Stimulated activated CD8-positive, alpha-beta memory T cell treated with anti-CD3 and anti-CD28 coated beads, Interleukin-12 subunit alpha, Interleukin-12 subunit beta, amount 100 ng/mL, for 24 hours (primary cell): ENCODE data around the gene SRGAP2C.
"Not testable (repeated sequence)": the region's sequence is repeated elsewhere in the genome, so short reads cannot be mapped to it uniquely, and the experiment has no call there.

Source experiments
- DNase-seq: peaks from one replicate; pipeline ENCODE4 v3.0.0-alpha.2; 2020; ENCODE audit errors: extremely low read depth

Gene SRGAP2C

DNA sequence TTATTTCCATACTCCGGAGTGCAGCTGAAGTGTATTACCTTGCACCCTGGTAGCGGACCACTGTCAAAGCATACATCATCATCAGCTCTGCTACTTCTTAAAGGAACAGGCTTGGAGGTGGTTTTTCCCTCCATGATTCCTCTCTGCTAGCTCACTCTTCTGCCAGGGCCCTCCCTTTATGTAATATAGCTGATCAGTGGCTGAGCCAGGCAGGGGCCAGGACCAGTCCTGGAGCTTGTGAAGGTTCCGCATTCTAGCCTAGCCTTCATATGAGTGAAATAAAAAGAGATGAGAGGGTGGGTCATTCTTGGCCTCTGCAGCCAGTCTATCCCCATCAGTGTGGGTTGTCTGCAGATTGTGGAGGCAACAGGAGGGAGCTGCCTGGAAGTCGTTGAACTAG is 200.0 kb downstream of the SRGAP2C start:
- not testable (repeated sequence) for DNase-seq

GRCh38 chr1:121385162-121385561 is 200.4 kb downstream of the SRGAP2C start:
- not testable (repeated sequence) for DNase-seq

GRCh38 chr1:121385563-121386288 is 201.0 kb downstream of the SRGAP2C start:
- not testable (repeated sequence) for DNase-seq

GRCh38 chr1:121386319-121386948 is 201.7 kb downstream of the SRGAP2C start:
- DNase-seq = not testable (repeated sequence)

- not testable (repeated sequence) for DNase-seq
Observed at GRCh38 chr1:121389895-121390560, 205.3 kb downstream of the SRGAP2C start.

GRCh38 chr1:121392130-121392529 is 207.4 kb downstream of the SRGAP2C start:
- DNase-seq = not testable (repeated sequence)

- not testable (repeated sequence) for DNase-seq
Observed at GRCh38 chr1:121395718-121396201, 211.0 kb downstream of the SRGAP2C start.

- not testable (repeated sequence) for DNase-seq
Observed at GRCh38 chr1:121396335-121397081, 211.7 kb downstream of the SRGAP2C start.

DNA sequence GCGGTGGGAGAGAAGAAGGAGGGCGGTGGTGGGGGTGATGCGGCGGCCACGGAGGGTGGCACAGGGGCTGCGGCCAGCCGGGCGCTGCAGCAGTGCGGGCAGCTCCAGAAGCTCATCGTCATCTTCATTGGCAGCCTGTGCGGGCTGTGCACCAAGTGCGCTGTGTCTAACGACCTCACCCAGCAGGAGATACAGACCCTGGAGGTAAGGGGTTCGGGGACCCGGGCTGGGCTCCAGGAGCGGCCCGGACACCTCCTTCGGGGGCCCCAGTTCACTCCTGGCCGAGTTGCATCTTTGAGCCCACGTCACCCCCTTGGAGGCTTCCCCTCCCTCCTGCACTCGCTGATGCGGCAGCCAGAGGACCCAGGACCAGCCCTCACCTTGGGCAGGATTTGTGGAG is 212.3 kb downstream of the SRGAP2C start:
- not testable (repeated sequence) for DNase-seq

- DNase-seq = not testable (repeated sequence)
Observed at GRCh38 chr1:121399193-121399592, 214.4 kb downstream of the SRGAP2C start.

GRCh38 chr1:121400108-121400507 is 215.3 kb downstream of the SRGAP2C start:
- not testable (repeated sequence) for DNase-seq

GRCh38 chr1:121400541-121401310 is 216.0 kb downstream of the SRGAP2C start:
- not testable (repeated sequence) for DNase-seq

DNA sequence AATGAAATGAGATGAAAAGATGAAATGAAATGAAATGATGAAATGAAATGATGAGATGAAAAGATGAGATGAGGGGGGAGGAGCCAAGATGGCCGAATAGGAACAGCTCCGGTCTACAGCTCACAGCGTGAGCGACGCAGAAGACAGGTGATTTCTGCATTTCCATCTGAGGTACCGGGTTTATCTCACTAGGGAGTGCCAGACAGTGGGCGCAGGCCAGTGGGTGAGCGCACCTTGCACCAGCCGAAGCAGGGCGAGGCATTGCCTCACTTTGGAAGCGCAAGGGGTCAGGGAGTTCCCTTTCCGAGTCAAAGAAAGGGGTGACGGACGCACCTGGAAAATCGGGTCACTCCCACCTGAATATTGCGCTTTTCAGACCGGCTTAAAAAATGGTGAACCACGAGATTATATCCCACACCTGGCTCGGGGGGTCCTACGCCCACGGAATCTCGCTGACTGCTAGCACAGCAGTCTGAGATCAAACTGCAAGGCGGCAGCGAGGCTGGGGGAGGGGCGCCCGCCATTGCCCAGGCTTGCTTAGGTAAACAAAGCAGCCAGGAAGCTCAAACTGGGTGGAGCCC is 216.7 kb downstream of the SRGAP2C start:
- not testable (repeated sequence) for DNase-seq

GRCh38 chr1:121403254-121403653 is 218.5 kb downstream of the SRGAP2C start:
- not testable (repeated sequence) for DNase-seq

DNA sequence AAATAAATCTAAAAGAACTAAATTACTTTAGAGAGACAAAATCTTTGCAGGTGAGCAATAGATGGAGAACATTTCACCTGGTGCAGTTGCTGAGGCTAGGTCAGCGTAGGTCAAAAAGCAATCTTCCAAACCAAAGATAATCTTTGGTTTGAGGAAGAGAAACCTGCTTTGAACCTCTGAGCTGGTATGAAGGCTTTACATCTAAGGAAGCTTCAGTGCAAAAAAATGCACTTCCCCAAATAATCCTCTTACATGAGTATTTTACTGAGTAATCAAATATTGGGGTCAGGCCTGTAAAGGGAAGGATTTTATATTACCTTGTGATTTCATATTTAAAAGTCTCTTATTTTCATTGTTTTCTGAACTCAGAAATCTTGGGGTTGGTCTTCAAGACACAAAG is 223.6 kb downstream of the SRGAP2C start:
- no peak for DNase-seq

DNA sequence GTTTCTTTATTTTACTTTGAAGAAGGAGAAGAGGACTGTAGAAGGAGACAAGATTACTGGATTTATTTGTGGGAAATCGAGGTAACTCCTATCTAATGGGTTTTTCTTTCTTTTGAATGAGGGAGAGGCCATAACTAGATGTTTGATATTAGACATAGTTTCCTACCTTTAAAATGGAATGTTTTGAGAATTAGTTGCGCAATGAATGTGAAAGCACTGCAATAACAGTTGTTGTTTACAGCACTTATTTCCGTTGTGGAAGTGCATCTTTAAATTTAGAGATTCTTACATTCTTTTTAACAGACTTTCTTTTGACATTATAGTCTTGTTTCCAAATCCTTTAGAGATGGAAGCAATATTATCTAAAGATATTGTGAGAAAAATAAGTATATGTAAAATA is 229.0 kb downstream of the SRGAP2C start:
- no peak for DNase-seq

- DNase-seq = no peak
Observed at GRCh38 chr1:121414905-121415304, 230.1 kb downstream of the SRGAP2C start.

- no peak for DNase-seq
Observed at GRCh38 chr1:121417325-121417923, 232.6 kb downstream of the SRGAP2C start.

GRCh38 chr1:121418369-121419049 is 233.7 kb downstream of the SRGAP2C start:
- DNase-seq = no peak
